RWPE2 (cell line): Measurements from ENCODE around the gene PDAP1.
"Not testable (repeated sequence)": the region's sequence is repeated elsewhere in the genome, so short reads cannot be mapped to it uniquely, and the experiment has no call there.

Source experiments
- ATAC-seq: fragments of 200-7000 bp; cut with Tn5 transposase; 3 replicates; pipeline ENCODE4 v1.9.1; 2021; ENCODE audit warnings: low read depth
- DNase-seq: peaks from one replicate; pipeline ENCODE4 v3.0.0-alpha.2; 2020; ENCODE audit warnings: low spot score
- H3K27ac ChIP-seq: fragments of 450-650 bp; 2 replicates; pipeline ENCODE4 v1.5.1; 2017; ENCODE audit warnings: mild to moderate bottlenecking; ENCODE audit not compliant: poor library complexity, severe bottlenecking
- H3K27me3 ChIP-seq: fragments of 250-450 bp; sonication (Bioruptor Pico); 2 replicates; pipeline ENCODE4 v1.5.1; 2021; ENCODE audit warnings: mild to moderate bottlenecking, moderate library complexity; ENCODE audit not compliant: insufficient read depth, poor library complexity, severe bottlenecking
- H3K36me3 ChIP-seq: fragments of 250-450 bp; sonication (Bioruptor Pico); 2 replicates; pipeline ENCODE4 v1.5.1; 2020; ENCODE audit warnings: low read depth, mild to moderate bottlenecking, moderate library complexity
- H3K4me1 ChIP-seq: fragments of 250-450 bp; sonication (Bioruptor Pico); 2 replicates; pipeline ENCODE4 v1.5.1; 2021; ENCODE audit warnings: mild to moderate bottlenecking, moderate library complexity; ENCODE audit not compliant: insufficient read depth, poor library complexity, severe bottlenecking
- H3K4me3 ChIP-seq: fragments of 250-450 bp; sonication (Bioruptor Pico); 2 replicates; pipeline ENCODE4 v1.5.1; 2021; ENCODE audit warnings: mild to moderate bottlenecking, moderate library complexity; ENCODE audit not compliant: severe bottlenecking
- H3K9me3 ChIP-seq: fragments of 250-450 bp; sonication (Bioruptor Pico); 2 replicates; pipeline ENCODE4 v1.5.1; 2021; ENCODE audit warnings: mild to moderate bottlenecking, moderate library complexity; ENCODE audit not compliant: severe bottlenecking
- CTCF ChIP-seq: fragments of 450-650 bp; IDR thresholded peaks from one replicate; pipeline ENCODE4 v1.5.1; 2017; ENCODE audit warnings: mild to moderate bottlenecking, moderate library complexity; ENCODE audit not compliant: poor library complexity, severe bottlenecking

Gene PDAP1

GRCh38 chr7:99365318-99366141 is 42.9 kb downstream of the PDAP1 start:
- TF ChIP-seq CTCF: peak; percentile 79
- H3K4me3 ChIP-seq: no peak overlapping the region
- H3K4me1 ChIP-seq: peaks cover 8% of the 10 kb centered on the region
- peaks cover 66% of the 10 kb centered on the region for H3K36me3 ChIP-seq
- DNase-seq (no peak), ATAC-seq (peak; percentile 79)
- H3K27me3 ChIP-seq: no peaks in the 10 kb centered on the region
- H3K27ac ChIP-seq: peak overlapping the region; percentile 4
- H3K9me3 ChIP-seq: no peaks in the 10 kb centered on the region

- Histone ChIP-seq H3K27me3 (no peaks in the 10 kb centered on the region), H3K36me3 (peaks cover 89% of the 10 kb centered on the region), H3K4me3 (no peak overlapping the region), H3K27ac (no peak overlapping the region), H3K4me1 (no peaks in the 10 kb centered on the region), H3K9me3 (no peaks in the 10 kb centered on the region)
- ATAC-seq (no peak), DNase-seq (no peak)
- TF ChIP-seq CTCF: no peak
Observed at GRCh38 chr7:99363286-99363685, 45.1 kb downstream of the PDAP1 start.

GRCh38 chr7:99362801-99363200 is 45.6 kb downstream of the PDAP1 start:
- Histone ChIP-seq H3K27ac (no peak overlapping the region), H3K4me1 (no peaks in the 10 kb centered on the region)
- no peak for DNase-seq

GRCh38 chr7:99359465-99360154 is 48.8 kb downstream of the PDAP1 start:
- H3K27ac ChIP-seq: no peak overlapping the region
- H3K36me3 ChIP-seq: peaks cover 93% of the 10 kb centered on the region
- no peaks in the 10 kb centered on the region for H3K27me3 ChIP-seq
- H3K4me3 ChIP-seq: no peak overlapping the region
- no peak for DNase-seq
- H3K4me1 ChIP-seq: no peaks in the 10 kb centered on the region
- no peaks in the 10 kb centered on the region for H3K9me3 ChIP-seq
- TF ChIP-seq CTCF: no peak
- ATAC-seq: no peak

More at GRCh38 chr7:99362801-99363200, 45.6 kb downstream of the PDAP1 start:
- no peak overlapping the region for H3K4me3 ChIP-seq
- no peaks in the 10 kb centered on the region for H3K27me3 ChIP-seq
- no peak for TF ChIP-seq CTCF
- H3K9me3 ChIP-seq: no peaks in the 10 kb centered on the region
- peaks cover 94% of the 10 kb centered on the region for H3K36me3 ChIP-seq
- ATAC-seq: no peak

- H3K9me3 ChIP-seq, H3K4me3 ChIP-seq, H3K27me3 ChIP-seq, DNase-seq, H3K27ac ChIP-seq, ATAC-seq, H3K4me1 ChIP-seq: not testable (repeated sequence)
- H3K36me3 ChIP-seq: peaks cover 93% of the 10 kb centered on the region
Observed at GRCh38 chr7:99358521-99358920, 49.9 kb downstream of the PDAP1 start.
